ENCODE data around the gene WDSUB1.
A peak's percentile ranks its signal among the peaks of the same experiment; 100 is the strongest.

WDSUB1 gene

DNA sequence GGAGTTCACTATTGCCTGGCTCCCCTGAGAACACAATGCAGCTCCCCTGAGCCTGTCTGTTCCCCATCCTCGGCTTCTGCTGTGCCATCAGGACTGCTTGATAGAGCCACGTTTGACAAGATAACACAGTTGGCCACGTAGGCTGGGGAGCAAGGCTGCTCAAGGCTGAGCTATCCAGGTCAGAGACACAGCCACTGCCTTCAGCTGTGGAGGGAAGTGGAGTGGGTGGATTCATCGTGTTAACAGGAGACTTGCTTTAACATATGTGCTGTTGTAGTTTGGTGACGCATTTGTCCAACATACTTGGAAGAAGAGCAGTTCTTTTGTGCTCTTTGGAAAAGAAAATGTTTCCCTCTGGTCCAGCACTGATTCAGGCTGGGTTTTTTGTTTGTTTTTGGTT is 68.8 kb downstream of the WDSUB1 start:
- in situ Hi-C loops (cut with HindIII; ENCODE audit: low sequenced_read_pairs), result no loop called here
- DNase-seq (ENCODE audit: low read depth, low spot score), result no peak
- TF ChIP-seq, protein P1, sequence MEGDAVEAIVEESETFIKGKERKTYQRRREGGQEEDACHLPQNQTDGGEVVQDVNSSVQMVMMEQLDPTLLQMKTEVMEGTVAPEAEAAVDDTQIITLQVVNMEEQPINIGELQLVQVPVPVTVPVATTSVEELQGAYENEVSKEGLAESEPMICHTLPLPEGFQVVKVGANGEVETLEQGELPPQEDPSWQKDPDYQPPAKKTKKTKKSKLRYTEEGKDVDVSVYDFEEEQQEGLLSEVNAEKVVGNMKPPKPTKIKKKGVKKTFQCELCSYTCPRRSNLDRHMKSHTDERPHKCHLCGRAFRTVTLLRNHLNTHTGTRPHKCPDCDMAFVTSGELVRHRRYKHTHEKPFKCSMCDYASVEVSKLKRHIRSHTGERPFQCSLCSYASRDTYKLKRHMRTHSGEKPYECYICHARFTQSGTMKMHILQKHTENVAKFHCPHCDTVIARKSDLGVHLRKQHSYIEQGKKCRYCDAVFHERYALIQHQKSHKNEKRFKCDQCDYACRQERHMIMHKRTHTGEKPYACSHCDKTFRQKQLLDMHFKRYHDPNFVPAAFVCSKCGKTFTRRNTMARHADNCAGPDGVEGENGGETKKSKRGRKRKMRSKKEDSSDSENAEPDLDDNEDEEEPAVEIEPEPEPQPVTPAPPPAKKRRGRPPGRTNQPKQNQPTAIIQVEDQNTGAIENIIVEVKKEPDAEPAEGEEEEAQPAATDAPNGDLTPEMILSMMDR (IDR thresholded peaks at IDR 0.05; ENCODE audit: low read depth, low read length), result no peak
- H3K4me3 ChIP-seq (ENCODE audit: low read depth, low read length), result no peak overlapping the region

DNA sequence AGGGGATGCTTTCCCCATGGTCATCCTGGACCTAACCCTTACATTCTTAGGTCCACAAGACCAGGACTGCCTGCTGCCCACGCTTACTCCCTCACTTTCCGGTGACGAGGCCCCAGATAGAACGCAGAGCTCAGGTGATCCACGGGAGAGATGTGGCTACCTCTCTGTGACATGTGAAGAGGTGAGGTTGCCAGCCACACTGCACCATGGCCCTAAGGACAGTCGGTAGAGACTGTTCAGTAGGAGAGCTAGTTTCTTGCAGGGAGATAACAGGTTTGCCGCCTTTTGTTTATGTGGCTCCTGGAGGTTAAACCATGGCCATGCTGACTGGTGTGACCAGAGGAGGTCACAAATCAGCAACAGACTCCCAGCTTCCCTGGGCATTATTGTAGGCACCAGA is 71.4 kb downstream of the WDSUB1 start:
- H3K4me3 ChIP-seq (ENCODE audit: low read depth, low read length), result no peak overlapping the region
- in situ Hi-C loops (cut with HindIII; ENCODE audit: low sequenced_read_pairs), result no loop called here

DNA sequence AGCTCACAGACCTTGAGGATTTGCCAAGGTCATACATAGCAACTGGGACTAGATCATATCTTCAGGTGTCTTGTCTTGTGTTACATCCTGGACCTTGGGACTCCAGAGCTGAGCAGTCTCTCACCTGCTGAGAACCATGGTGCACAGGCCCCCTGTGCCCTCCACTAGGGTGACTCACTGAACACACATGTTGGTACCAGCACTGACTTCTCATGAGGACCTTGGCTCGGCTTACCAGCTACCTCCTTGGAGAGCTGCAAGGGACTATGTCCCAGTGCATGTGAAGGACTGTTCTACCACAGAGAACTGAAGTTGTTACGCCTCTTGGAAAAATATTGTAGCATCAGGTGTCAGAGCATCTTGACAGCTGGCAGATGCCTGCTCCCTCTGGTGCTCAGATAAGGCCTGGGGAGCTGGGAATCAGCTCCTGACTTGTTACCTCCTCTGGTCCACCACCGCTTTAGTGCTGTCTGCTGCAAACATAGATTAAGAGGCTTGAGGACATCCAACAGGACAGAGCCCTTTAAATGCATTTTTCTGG is 72.1 kb downstream of the WDSUB1 start:
- DNase-seq (ENCODE audit: low read depth, low spot score), result no peak
- TF ChIP-seq, protein P1 (IDR thresholded peaks at IDR 0.05; ENCODE audit: low read depth, low read length), result no peak
- H3K4me3 ChIP-seq (ENCODE audit: low read depth, low read length), result no peak overlapping the region
- in situ Hi-C loops (cut with HindIII; ENCODE audit: low sequenced_read_pairs), result no loop called here

More for the DNA sequence above, 71.4 kb downstream of the WDSUB1 start:
- DNase-seq (ENCODE audit: low read depth, low spot score), result no peak
- TF ChIP-seq, protein P1 (IDR thresholded peaks at IDR 0.05; ENCODE audit: low read depth, low read length), result no peak

DNA sequence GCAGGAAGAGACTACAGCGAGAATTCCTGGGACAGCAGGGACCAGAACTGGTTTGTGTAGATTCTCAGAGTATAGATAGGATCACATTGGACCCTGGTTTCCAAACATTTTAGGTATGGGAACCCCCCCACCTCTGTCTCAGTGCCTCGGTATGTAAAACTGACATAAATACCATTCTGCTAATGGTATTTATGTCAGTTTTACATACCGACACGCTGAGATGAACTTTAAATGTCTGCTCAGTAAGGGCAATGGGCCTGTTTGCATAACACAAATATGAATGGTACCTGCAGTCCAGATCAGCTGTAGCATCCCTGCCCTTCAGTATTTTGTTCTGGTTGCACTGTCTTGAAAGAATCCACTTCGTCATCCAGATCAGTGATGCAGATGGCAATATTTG is 73.2 kb downstream of the WDSUB1 start:
- in situ Hi-C loops (cut with HindIII; ENCODE audit: low sequenced_read_pairs), result no loop called here
- no peak overlapping the region for H3K4me3 ChIP-seq (ENCODE audit: low read depth, low read length)
- TF ChIP-seq, protein P1 (IDR thresholded peaks at IDR 0.05; ENCODE audit: low read depth, low read length), result no peak
- DNase-seq (ENCODE audit: low read depth, low spot score), result no peak

DNA sequence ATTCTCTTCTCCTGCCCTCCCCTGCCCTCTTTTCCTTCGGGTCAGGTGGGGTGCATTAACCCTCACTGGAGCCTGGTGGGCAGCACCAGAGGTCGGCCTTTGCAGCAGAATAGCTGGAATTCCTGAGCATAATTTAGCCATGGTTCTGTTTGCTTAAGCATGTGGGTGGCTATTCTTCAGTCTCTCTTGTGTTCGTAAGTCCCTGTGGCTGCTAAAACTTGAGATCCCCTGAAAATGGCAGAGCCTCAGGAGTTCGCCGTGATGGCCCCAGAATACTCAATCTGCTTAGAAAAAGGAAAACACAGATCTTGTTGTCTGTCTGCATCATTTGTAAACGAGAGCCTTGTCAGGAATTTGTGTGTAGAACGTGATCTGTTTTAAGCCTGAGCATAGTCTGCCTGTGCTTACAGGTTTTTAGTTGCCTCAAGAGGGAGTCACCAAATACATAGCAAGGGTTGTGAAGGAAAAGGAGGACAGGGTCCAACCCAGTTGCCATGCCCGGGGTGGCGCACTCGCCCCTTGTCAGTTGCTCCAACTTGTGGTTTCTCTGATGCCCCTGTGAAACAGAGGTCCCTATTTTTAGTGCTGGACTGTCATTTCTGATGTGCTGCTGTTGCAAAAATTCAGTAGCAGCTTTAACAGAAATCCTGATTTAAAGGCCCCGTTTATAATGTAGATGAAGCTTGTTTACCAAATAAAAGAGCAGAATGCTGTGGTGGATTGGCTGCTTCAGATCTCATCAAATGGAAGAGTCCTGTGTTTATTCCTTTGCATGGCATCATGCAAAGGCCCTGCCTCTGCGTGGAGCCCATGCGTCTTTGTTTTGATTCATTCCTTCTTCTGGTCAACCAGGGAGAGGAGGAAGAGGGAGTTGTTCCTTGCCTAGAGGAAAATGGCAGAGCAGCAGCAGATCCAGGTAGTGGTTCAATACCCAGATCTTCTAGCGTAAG is 74.8 kb downstream of the WDSUB1 start:
- TF ChIP-seq, protein P1 (IDR thresholded peaks at IDR 0.05; ENCODE audit: low read depth, low read length), result peak; percentile 9
- no peak overlapping the region for H3K4me3 ChIP-seq (ENCODE audit: low read depth, low read length)
- DNase-seq (ENCODE audit: low read depth, low spot score), result peak; percentile 39
- in situ Hi-C loops (cut with HindIII; ENCODE audit: low sequenced_read_pairs), result no loop called here

DNA sequence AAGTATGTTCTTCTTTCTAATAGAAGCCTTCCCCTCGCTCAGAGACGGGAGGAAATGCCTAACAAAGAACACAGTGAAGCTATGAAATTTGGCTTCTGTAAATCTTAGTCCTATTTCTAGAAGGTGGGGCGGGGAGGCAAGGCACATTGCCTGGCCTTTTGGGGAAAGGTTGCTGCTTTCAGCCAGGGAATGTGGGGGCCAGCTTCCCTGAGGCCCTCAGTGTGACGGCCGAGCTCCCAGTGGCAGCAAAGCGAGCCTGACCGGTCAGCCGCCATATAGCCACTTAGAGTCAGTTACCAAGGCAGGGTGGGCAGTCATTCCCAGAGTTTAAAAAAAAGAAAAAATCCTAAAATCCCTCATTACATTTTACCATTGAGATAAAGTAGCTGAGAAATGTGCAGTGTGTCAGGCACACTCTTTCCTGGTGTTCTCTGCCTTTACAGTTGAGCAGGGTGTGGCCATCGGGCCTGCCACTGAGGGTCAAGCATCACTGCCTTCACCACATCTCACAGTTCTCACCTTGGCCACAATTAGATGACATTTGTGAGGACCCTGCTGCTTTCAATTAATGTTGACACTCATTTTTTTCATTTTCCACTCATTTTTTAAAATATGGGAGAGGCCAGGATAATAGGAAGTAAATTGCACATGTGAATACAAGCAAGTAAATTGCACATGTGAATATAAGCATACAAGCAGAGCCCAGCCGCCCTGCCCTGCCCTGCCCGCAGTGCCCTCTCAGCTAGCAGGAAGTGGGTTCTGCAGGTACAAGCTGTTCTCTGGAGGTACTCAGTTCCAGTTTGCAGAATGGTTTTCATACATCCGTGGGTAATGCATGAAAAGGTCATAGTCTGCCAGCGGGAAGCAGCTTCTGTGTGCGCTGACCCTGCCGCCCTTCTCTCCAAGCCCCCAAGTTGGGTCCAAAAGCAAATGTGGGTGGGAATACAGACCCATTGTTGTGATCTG is 76.9 kb downstream of the WDSUB1 start:
- in situ Hi-C loops (cut with HindIII; ENCODE audit: low sequenced_read_pairs), result no loop called here
- no peak for DNase-seq (ENCODE audit: low read depth, low spot score)
- H3K4me3 ChIP-seq (ENCODE audit: low read depth, low read length), result no peak overlapping the region
- TF ChIP-seq, protein P1 (IDR thresholded peaks at IDR 0.05; ENCODE audit: low read depth, low read length), result no peak
